SU-DHL-6 (cell line): ENCODE results near the gene CIB4.

Experiments used
- EZH2phosphoT487 ChIP-seq: fragments of 200-600 bp; sonication (generic), shearing (Covaris generic); conservative IDR thresholded peaks from 2 replicates; pipeline ENCODE4 v1.6.1; 2018; ENCODE audit warnings: mild to moderate bottlenecking, antibody characterized with exemption, low read length, moderate library complexity, mixed read lengths
- TF ChIP-seq, protein P1 (sequence below): fragments of 200-600 bp; sonication (generic); IDR thresholded peaks from one replicate; pipeline ENCODE4 v1.5.1; 2017; ENCODE audit warnings: antibody characterized with exemption, mild to moderate bottlenecking, low read length, moderate library complexity; ENCODE audit not compliant: insufficient read depth, poor library complexity, severe bottlenecking

DNA sequence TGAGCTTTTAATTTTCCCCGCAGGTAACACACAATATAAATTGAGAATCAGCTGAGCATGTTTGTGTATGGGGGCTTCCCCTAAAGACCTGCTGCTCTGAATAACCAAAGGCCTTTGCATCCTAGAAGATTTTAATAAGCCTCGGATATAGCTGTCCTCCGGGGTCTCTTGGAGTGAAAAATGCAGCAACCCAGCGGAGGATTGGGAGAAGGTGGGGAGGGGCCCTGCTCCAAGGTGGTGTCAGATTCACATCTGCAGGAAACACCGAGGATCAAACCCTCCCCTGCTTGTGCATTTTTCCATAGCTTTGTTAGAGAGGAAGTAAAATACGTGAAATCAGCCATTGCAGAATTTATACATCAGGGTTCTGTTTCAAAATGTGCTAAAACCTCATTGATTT lies 100.2 kb downstream of the CIB4 start:
- TF ChIP-seq, protein P1, sequence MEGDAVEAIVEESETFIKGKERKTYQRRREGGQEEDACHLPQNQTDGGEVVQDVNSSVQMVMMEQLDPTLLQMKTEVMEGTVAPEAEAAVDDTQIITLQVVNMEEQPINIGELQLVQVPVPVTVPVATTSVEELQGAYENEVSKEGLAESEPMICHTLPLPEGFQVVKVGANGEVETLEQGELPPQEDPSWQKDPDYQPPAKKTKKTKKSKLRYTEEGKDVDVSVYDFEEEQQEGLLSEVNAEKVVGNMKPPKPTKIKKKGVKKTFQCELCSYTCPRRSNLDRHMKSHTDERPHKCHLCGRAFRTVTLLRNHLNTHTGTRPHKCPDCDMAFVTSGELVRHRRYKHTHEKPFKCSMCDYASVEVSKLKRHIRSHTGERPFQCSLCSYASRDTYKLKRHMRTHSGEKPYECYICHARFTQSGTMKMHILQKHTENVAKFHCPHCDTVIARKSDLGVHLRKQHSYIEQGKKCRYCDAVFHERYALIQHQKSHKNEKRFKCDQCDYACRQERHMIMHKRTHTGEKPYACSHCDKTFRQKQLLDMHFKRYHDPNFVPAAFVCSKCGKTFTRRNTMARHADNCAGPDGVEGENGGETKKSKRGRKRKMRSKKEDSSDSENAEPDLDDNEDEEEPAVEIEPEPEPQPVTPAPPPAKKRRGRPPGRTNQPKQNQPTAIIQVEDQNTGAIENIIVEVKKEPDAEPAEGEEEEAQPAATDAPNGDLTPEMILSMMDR = no peak
- no peak for TF ChIP-seq EZH2phosphoT487
